ENCODE results near the gene ZNF497. TPM values are rescaled to one million over a fixed set of nuclear protein-coding genes. Genes with fewer than 3 reads are reported as not detected.

Gene ZNF497
- total RNA-seq, 5 donors from 2014 or later (not counting 1 experiment from before 2014, with no cell fraction given), result 0.98 to 3.4 (median 2.2) TPM

DNA sequence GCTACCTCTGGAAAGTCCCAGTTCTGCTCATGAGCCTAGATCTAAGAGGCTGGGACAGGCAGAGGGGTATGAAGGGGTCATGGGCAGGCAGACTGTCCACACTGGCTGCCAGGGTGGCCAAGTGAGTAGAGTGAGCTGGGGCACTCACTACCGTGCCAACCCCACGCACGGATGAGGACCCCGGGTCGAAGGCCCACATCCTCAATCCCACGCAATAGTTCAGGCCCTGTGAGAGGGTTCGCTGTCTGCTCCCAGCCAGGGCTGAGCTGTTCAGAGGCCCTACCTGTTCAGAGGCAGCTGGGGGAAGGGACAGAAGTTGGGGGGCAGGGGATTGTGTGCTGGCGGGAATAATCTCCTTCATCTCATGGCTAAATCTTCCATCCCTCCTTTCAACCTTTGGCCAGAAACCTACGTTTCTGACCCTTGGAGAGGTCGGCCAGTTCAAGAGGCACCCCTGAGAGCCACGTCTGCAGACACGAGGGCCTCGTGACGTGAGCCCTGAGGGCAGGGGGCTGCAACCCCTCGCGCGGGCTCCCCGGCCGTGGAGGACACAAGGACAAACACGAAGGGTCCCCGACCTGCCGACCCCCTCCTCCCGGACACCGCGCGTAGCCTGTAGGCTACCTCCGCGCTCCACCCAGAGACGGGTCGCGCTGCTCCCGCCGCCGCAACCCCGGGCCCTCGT, 23.5 kb upstream of the ZNF497 start:
- ATAC-seq (replicated peaks in 1 of 4), result peak in 1 of 4 experiments; percentile 13
- ChIA-PET POLR2A (no interaction called here), CTCF (interaction anchor here in 1 of 2 donors (0.6 kb wide), 1 partner anchor 663 kb away, joined by 4 read pairs; no protein-coding TSS in a partner anchor)
- Histone ChIP-seq H3K27ac (ENCODE audit: low read length) (peak overlapping the region; percentile 96), H3K9me3 (no peaks in the 10 kb centered on the region), H3K27me3 (replicated peaks in 1 of 2; ENCODE audit: control insufficient read depth in 2 of 2, extremely low read depth in 1 of 2, insufficient read depth in 2 of 2, low read length in 1 of 2) (no peaks in the 10 kb centered on the region), H3K4me3 (ENCODE audit: control insufficient read depth in 1 of 2, extremely low read depth in 1 of 2, low read length in 1 of 2) (peak overlapping the region; percentile 66 to 80), H3K4me1 (ENCODE audit: control insufficient read depth in 1 of 2, extremely low read depth in 1 of 2, insufficient read depth in 2 of 2, low read length in 2 of 2) (peaks cover 14 to 48% of the 10 kb centered on the region in 2 experiments), H3K36me3 (ENCODE audit: control insufficient read depth in 2 of 2, extremely low read depth in 1 of 2, insufficient read depth in 1 of 2, low read length in 1 of 2) (peaks cover 0 to 20% of the 10 kb centered on the region in 2 donors)
- no peaks in the 10 kb centered on the region for H3K9me3 Mint-ChIP-seq
- peak overlapping the region; percentile 96 to 97 for H3K27ac Mint-ChIP-seq
- 11% methylated on average over 31 of the region's 36 CpGs for WGBS (ENCODE audit: insufficient coverage)
- DNase-seq, result peak in 2 of 35 experiments; percentile 40 to 43
- H3K27me3 Mint-ChIP-seq, result no peaks in the 10 kb centered on the region
- peaks cover 54 to 56% (median 54%) of the 10 kb centered on the region in 3 donors for H3K4me1 Mint-ChIP-seq
- peaks cover 17% of the 10 kb centered on the region for H3K36me3 Mint-ChIP-seq
- H3K4me3 Mint-ChIP-seq, result peak overlapping the region; percentile 92 to 93 (median 93)

DNA sequence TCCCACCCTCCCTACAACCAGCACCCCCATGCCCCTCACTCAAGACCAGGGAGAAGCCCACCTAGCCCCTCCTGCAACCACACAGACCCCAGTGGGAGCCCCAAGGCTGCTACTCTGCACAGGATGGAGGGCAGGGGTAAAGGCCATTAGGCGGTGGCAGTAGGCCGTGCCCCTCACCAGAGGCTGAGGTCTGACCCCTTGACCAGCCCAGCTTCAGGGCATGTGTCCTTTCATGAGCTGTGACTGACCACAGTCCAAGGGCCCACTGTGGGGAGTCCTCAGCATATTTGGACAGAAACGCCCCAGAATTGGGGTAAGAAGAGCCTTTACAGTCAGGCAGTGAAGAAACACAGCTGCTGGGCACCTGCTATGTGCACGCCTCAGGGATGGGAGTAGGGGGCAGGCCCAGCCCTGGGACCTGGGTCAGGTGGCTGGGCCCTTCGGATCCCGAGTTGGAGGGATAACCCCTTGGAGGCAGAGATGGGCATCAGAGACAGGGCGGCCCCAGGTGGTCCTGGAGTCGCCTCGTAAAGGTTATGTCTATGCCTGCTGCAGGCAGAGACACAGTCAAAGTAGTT, 22.9 kb upstream of the ZNF497 start:
- H3K4me3 Mint-ChIP-seq, result peak overlapping the region; percentile 92 to 93 (median 93)
- POLR2A ChIA-PET, result no interaction called here
- H3K4me1 Mint-ChIP-seq, result peaks cover 49 to 51% (median 50%) of the 10 kb centered on the region in 3 donors
- H3K36me3 ChIP-seq (ENCODE audit: control insufficient read depth in 2 of 2, extremely low read depth in 1 of 2, insufficient read depth in 1 of 2, low read length in 1 of 2), result peaks cover 0 to 15% of the 10 kb centered on the region in 2 donors
- no peak overlapping the region for H3K4me3 ChIP-seq (ENCODE audit: control insufficient read depth in 1 of 2, extremely low read depth in 1 of 2, low read length in 1 of 2)
- no peaks in the 10 kb centered on the region for H3K9me3 ChIP-seq
- H3K27me3 ChIP-seq (replicated peaks in 1 of 2; ENCODE audit: control insufficient read depth in 2 of 2, extremely low read depth in 1 of 2, insufficient read depth in 2 of 2, low read length in 1 of 2), result no peaks in the 10 kb centered on the region
- no peak for DNase-seq
- peaks cover 14 to 50% of the 10 kb centered on the region in 2 experiments for H3K4me1 ChIP-seq (ENCODE audit: control insufficient read depth in 1 of 2, extremely low read depth in 1 of 2, insufficient read depth in 2 of 2, low read length in 2 of 2)
- H3K27ac ChIP-seq (ENCODE audit: low read length), result peak overlapping the region; percentile 96
- no peaks in the 10 kb centered on the region for H3K27me3 Mint-ChIP-seq
- CTCF ChIA-PET, result interaction anchor here in 1 of 2 donors (0.6 kb wide), 1 partner anchor 663 kb away, joined by 4 read pairs; no protein-coding TSS in a partner anchor
- peak overlapping the region; percentile 96 to 97 for H3K27ac Mint-ChIP-seq
- WGBS (ENCODE audit: insufficient coverage), result 77% methylated on average over 8 of the region's 9 CpGs
- H3K36me3 Mint-ChIP-seq, result peaks cover 13% of the 10 kb centered on the region
- no peaks in the 10 kb centered on the region for H3K9me3 Mint-ChIP-seq
- no peak for ATAC-seq (replicated peaks in 1 of 4)

DNA sequence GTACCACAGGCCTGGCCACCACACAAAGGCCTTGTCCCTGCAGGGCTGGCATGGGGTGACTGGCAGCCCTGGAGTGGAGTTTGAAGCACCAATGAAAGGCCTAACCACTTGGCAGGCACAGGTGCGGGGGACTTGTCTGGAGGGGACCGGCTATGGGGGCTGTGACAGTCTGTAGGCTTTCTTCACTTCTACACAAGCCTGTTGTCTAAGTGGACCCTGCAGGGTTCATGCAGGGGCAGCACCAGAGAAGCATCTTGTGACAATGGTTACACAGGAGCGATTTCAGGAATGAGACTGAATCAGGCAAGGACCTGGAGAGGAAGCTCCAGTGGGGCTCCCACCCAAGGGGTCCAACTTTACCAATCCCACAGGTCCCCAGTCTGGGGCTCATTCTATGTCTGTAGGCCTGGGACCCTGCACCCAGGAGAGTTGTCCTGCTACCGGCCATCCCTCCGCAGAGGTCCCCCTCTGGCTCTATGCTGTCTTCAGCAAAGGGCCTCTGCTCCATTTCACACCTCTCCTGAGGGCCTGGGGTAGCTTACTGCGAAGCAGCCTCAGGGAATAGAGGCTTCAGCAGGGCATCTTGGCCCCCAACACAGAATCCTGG, 20.5 kb upstream of the ZNF497 start:
- ATAC-seq (replicated peaks in 1 of 4), result no peak
- Mint-ChIP-seq H3K4me3 (peak overlapping the region; percentile 43 to 95 (median 52)), H3K9me3 (no peaks in the 10 kb centered on the region), H3K27me3 (no peaks in the 10 kb centered on the region), H3K27ac (peak overlapping the region in 1 of 2 donors; percentile 11), H3K36me3 (peaks cover 3% of the 10 kb centered on the region), H3K4me1 (peaks cover 47 to 52% (median 47%) of the 10 kb centered on the region in 3 donors)
- CTCF ChIA-PET, result no interaction called here
- no peaks in the 10 kb centered on the region for H3K9me3 ChIP-seq
- H3K4me1 ChIP-seq (ENCODE audit: control insufficient read depth in 1 of 2, extremely low read depth in 1 of 2, insufficient read depth in 2 of 2, low read length in 2 of 2), result peaks cover 15 to 55% of the 10 kb centered on the region in 2 experiments
- no peak overlapping the region for H3K4me3 ChIP-seq (ENCODE audit: control insufficient read depth in 1 of 2, extremely low read depth in 1 of 2, low read length in 1 of 2)
- no peaks in the 10 kb centered on the region for H3K27me3 ChIP-seq (replicated peaks in 1 of 2; ENCODE audit: control insufficient read depth in 2 of 2, extremely low read depth in 1 of 2, insufficient read depth in 2 of 2, low read length in 1 of 2)
- no peak for DNase-seq
- POLR2A ChIA-PET, result no interaction called here
- no peak overlapping the region for H3K27ac ChIP-seq (ENCODE audit: low read length)
- H3K36me3 ChIP-seq (ENCODE audit: control insufficient read depth in 2 of 2, extremely low read depth in 1 of 2, insufficient read depth in 1 of 2, low read length in 1 of 2), result peaks cover 0 to under 1% of the 10 kb centered on the region in 2 donors
- WGBS (ENCODE audit: insufficient coverage), result 96% methylated on average over 4 of the region's 6 CpGs

DNA sequence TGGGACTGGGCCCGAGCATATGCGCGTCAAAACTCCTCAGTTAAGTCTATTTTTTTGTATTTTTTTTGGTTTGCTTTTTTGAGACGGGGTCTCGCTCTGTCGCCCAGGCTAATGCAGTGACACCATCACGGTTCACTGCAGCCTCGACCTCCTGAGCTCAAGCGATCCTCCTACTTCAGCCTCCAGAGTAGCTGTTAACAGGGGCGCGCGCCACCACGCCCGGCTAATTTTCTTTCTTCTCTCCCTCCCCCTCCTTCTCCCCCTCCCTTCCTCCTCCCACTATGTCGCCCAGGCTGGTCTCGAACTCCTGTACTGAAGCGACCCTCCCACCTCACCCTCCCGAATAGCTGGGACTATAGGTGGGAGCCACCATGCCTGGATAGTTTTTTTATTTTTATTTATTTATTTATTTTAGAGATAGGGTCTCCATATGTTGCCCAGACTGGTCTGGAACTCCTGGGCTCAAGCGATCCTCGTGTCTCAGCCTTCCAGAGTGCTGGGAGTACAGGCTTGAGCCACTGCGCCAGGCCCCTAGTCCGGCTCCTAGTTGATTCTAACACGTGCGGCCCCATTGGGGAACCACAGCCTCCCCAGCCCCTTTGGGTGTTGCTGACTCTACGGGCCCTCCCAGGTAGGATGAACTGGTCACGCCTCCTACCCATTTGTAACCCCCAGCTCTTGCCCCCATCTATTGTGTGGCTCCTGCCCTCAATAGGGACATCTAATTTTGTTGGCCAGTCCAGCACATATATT, 19.1 kb upstream of the ZNF497 start:
- H3K36me3 ChIP-seq (ENCODE audit: control insufficient read depth in 2 of 2, extremely low read depth in 1 of 2, insufficient read depth in 1 of 2, low read length in 1 of 2), result no peaks in the 10 kb centered on the region
- Mint-ChIP-seq H3K4me3 (peak overlapping the region; percentile 87 to 95 (median 87)), H3K27me3 (no peaks in the 10 kb centered on the region), H3K9me3 (no peaks in the 10 kb centered on the region), H3K36me3 (no peaks in the 10 kb centered on the region), H3K4me1 (peaks cover 32 to 39% (median 35%) of the 10 kb centered on the region in 3 donors), H3K27ac (peak overlapping the region; percentile 94)
- DNase-seq (no peak), ATAC-seq (replicated peaks in 1 of 4) (no peak)
- no peaks in the 10 kb centered on the region for H3K27me3 ChIP-seq (replicated peaks in 1 of 2; ENCODE audit: control insufficient read depth in 2 of 2, extremely low read depth in 1 of 2, insufficient read depth in 2 of 2, low read length in 1 of 2)
- 49% methylated on average over 10 of the region's 26 CpGs for WGBS (ENCODE audit: insufficient coverage)
- peak overlapping the region; percentile 90 for H3K27ac ChIP-seq (ENCODE audit: low read length)
- ChIA-PET POLR2A (interaction anchor here in 1 of 2 donors (0.6 to 1.2 kb wide), 3 partner anchors 27 to 674 kb away, joined by 3 to 7 read pairs (median 6); partner anchors contain the start of gene ZNF584), CTCF (interaction anchor here (0.5 to 0.6 kb wide), 2 partner anchors 35 to 38 kb away, joined by 3 read pairs; no protein-coding TSS in a partner anchor)
- no peaks in the 10 kb centered on the region for H3K9me3 ChIP-seq
- peaks cover 8 to 42% of the 10 kb centered on the region in 2 experiments for H3K4me1 ChIP-seq (ENCODE audit: control insufficient read depth in 1 of 2, extremely low read depth in 1 of 2, insufficient read depth in 2 of 2, low read length in 2 of 2)
- peak overlapping the region; percentile 64 to 67 for H3K4me3 ChIP-seq (ENCODE audit: control insufficient read depth in 1 of 2, extremely low read depth in 1 of 2, low read length in 1 of 2)

DNA sequence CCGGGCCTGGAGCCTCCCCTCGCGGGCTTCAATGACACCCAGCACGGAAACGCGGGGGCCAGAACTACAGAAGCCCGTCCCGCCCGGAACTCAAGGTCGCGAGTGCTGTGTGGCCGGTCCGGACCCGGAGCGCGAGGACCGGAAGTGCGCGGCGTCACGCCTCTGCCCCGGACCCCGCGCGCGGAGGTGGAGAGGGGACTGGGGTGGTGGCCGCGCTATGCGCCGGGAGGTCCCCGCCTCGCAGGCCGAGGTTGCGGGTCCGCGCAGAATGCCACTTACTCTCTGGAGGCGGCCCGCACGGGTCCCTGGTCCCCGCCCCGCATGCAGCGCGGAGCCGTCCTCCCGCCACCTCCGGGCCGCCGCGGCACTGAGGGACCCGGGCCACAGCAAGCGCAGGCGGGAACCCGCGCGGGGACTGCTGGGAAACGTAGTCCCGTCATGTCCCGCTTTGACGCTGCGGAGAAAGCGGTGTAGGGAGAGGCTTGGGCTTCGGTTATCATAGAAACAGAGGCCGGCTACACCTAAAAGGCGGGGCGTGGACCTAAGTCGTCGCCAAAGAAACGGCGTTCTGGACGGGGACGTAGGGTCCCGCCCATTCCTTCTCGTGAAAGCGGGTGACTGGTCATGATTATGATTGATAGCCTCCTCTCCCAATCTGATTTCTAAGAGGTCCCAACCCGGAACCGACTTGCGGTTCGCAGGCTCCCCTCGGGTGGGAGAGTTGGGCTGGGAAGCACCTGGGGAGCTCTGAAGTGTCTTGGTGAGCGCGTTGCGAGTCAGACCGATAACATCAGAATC, 18.3 kb upstream of the ZNF497 start, which contains the start of gene ZNF837:
ZNF837 (minus strand) TSS at position 369 of the 798 bp plus-strand sequence. CDS start 11,698 bp downstream, outside the sequence.
- no peaks in the 10 kb centered on the region for H3K9me3 Mint-ChIP-seq
- H3K27ac Mint-ChIP-seq, result peak within 1 kb of the TSS; percentile 94
- H3K4me3 ChIP-seq (ENCODE audit: control insufficient read depth in 1 of 2, extremely low read depth in 1 of 2, low read length in 1 of 2), result peak within 1 kb of the TSS; percentile 67 to 73
- DNase-seq (peak; percentile 91 to 100 (median 98)), ATAC-seq (replicated peaks in 1 of 4) (peak; percentile 85 to 89 (median 86))
- no peaks in the 10 kb centered on the region for H3K36me3 Mint-ChIP-seq
- no peaks in the 10 kb centered on the region for H3K27me3 ChIP-seq (replicated peaks in 1 of 2; ENCODE audit: control insufficient read depth in 2 of 2, extremely low read depth in 1 of 2, insufficient read depth in 2 of 2, low read length in 1 of 2)
- peak within 1 kb of the TSS; percentile 87 to 95 (median 87) for H3K4me3 Mint-ChIP-seq
- no peaks in the 10 kb centered on the region for H3K9me3 ChIP-seq
- H3K36me3 ChIP-seq (ENCODE audit: control insufficient read depth in 2 of 2, extremely low read depth in 1 of 2, insufficient read depth in 1 of 2, low read length in 1 of 2), result no peaks in the 10 kb centered on the region
- peak within 1 kb of the TSS; percentile 90 for H3K27ac ChIP-seq (ENCODE audit: low read length)
- no peaks in the 10 kb centered on the region for H3K27me3 Mint-ChIP-seq
- CTCF ChIA-PET, result interaction anchor here in 1 of 2 donors (0.6 kb wide), 1 partner anchor 38 kb away, joined by 3 read pairs; no protein-coding TSS in a partner anchor
- peaks cover 30 to 36% (median 32%) of the 10 kb centered on the region in 3 donors for H3K4me1 Mint-ChIP-seq
- WGBS (ENCODE audit: insufficient coverage), result under 1% methylated on average over 74 of the region's 83 CpGs
- peaks cover 7 to 35% of the 10 kb centered on the region in 2 experiments for H3K4me1 ChIP-seq (ENCODE audit: control insufficient read depth in 1 of 2, extremely low read depth in 1 of 2, insufficient read depth in 2 of 2, low read length in 2 of 2)
- POLR2A ChIA-PET, result interaction anchor here in 1 of 2 donors (1.2 kb wide), 1 partner anchor 28 kb away, joined by 6 read pairs; the partner anchor contains the start of gene ZNF584

Data from T-cell (primary cell).